K562 (cell line): Measurements from ENCODE around the gene KCNH2. TPM values are rescaled to one million over a fixed set of nuclear protein-coding genes. Genes with fewer than 3 reads are reported as not detected.

ENCODE experiments used
- CBX8 ChIP-seq: fragments of 200-600 bp; sonication (generic); IDR thresholded peaks from 2 replicates; pipeline ENCODE4 v1.6.1; 2012; ENCODE audit warnings: borderline replicate concordance, mixed run types, low read depth, mild to moderate bottlenecking, moderate library complexity, mixed read lengths, low read length, control low read depth, inconsistent platforms; ENCODE audit not compliant: poor library complexity, severe bottlenecking; ENCODE audit errors: extremely low read depth
- E2F3 ChIP-seq: fragments of 250-450 bp; sonication (Bioruptor Pico); IDR thresholded peaks from 2 replicates; pipeline ENCODE4 v1.4.0; 2020; ENCODE audit warnings: mild to moderate bottlenecking
- KAT8 ChIP-seq: fragments of 450-650 bp; IDR thresholded peaks from 2 replicates; pipeline ENCODE4 v1.6.1; 2016; ENCODE audit warnings: low read depth, mild to moderate bottlenecking
- KDM2B ChIP-seq: fragments of 250-450 bp; sonication (Bioruptor Pico); IDR thresholded peaks from 2 replicates; pipeline ENCODE4 v1.8.0; 2021; ENCODE audit warnings: mild to moderate bottlenecking, moderate library complexity
- KDM4B ChIP-seq, 2 experiments: fragments of 450-650 bp in 1 of 2; sonication (generic) in 1 of 2; IDR thresholded peaks; 2 replicates each; pipeline ENCODE4 v1.6.1; 2016 to 2017; ENCODE audit warnings: borderline replicate concordance in 2 of 2, antibody characterized with exemption in 1 of 2, low read depth in 1 of 2, mild to moderate bottlenecking in 1 of 2
- MAFK ChIP-seq: IDR thresholded peaks from 2 replicates; pipeline ENCODE4 v1.6.1; 2011; ENCODE audit warnings: low read length, improper control_type of control experiment
- MBD1 ChIP-seq: fragments of 250-450 bp; sonication (Bioruptor Pico); IDR thresholded peaks from 2 replicates; pipeline ENCODE4 v1.8.0; 2022; ENCODE audit warnings: inconsistent platforms
- PTBP1 ChIP-seq: fragments of 200-400 bp; formaldehyde crosslinking; IDR thresholded peaks from 2 replicates; pipeline ENCODE4 v1.6.1; 2017; ENCODE audit warnings: low read depth, low read length
- RBBP5 ChIP-seq: fragments of 200-600 bp; sonication (generic); IDR thresholded peaks from 2 replicates; pipeline ENCODE4 v1.6.1; 2012; ENCODE audit warnings: borderline replicate concordance, mild to moderate bottlenecking, low read length, control low read depth, inconsistent platforms; ENCODE audit not compliant: insufficient read depth, poor library complexity, severe bottlenecking
- SMARCB1 ChIP-seq: IDR thresholded peaks from 2 replicates; pipeline ENCODE4 v1.6.1; 2011; ENCODE audit warnings: improper control_type of control experiment, low read depth; ENCODE audit not compliant: insufficient read length
- SMC3 ChIP-seq: conservative IDR thresholded peaks from 2 replicates; pipeline ENCODE4 v1.6.1; 2011; ENCODE audit warnings: low read depth, low read length, improper control_type of control experiment; ENCODE audit not compliant: insufficient read depth
- SREBF1 ChIP-seq: fragments of 150-350 bp; IDR thresholded peaks from 2 replicates; pipeline ENCODE4 v1.6.1; 2014; ENCODE audit warnings: antibody characterized with exemption, low read depth, low read length, borderline replicate concordance
- TAF1 ChIP-seq: IDR thresholded peaks from 2 replicates; pipeline ENCODE4 v1.6.1; 2011; ENCODE audit warnings: mild to moderate bottlenecking, low read length, moderate library complexity; ENCODE audit not compliant: insufficient read depth, control insufficient read depth, severe bottlenecking; ENCODE audit errors: extremely low read depth
- TBL1XR1 ChIP-seq, 2 experiments: IDR thresholded peaks; 2 replicates each; pipeline ENCODE4 v1.6.1; 2012; ENCODE audit warnings: improper control_type of control experiment in 2 of 2, low read length in 2 of 2, mild to moderate bottlenecking in 1 of 2
- TCFL5 ChIP-seq: fragments of 250-450 bp; sonication (Bioruptor Pico); conservative IDR thresholded peaks from 2 replicates; pipeline ENCODE4 v1.6.1; 2021; ENCODE audit warnings: mild to moderate bottlenecking, moderate library complexity, matching md5 sums
- TFAM ChIP-seq: fragments of 250-450 bp; sonication (Bioruptor Pico); conservative IDR thresholded peaks from 2 replicates; pipeline ENCODE4 v1.5.0; 2021; ENCODE audit warnings: mild to moderate bottlenecking, moderate library complexity
- U2AF1 ChIP-seq: fragments of 200-400 bp; formaldehyde crosslinking; optimal IDR thresholded peaks from 2 replicates; pipeline ENCODE3; 2017; ENCODE audit warnings: mild to moderate bottlenecking, low read depth, low read length, moderate library complexity
- ZBTB11 ChIP-seq, 3 experiments: fragments of 200-800 bp in 1 of 3; fragments of 250-450 bp in 1 of 3; fragments of 450-650 bp in 1 of 3; sonication (Bioruptor Pico) in 1 of 3; sonication (Bioruptor generic) in 1 of 3; formaldehyde crosslinking in 1 of 3; IDR thresholded peaks; 2 replicates each; pipeline versions ENCODE4 v1.6.1 to v1.8.0; 2016 to 2022; ENCODE audit warnings: mild to moderate bottlenecking in 2 of 3, missing genetic modification characterization in 2 of 3, missing compliant biosample characterization in 1 of 3, moderate library complexity in 1 of 3
- ZC3H4 ChIP-seq: sonication (generic); formaldehyde crosslinking; IDR thresholded peaks from 2 replicates; pipeline ENCODE4 v1.9.0; 2021; ENCODE audit warnings: missing genetic modification reagents, borderline replicate concordance
- ZNF263 ChIP-seq: sonication (generic); formaldehyde crosslinking; IDR thresholded peaks from 2 replicates; pipeline ENCODE4 v1.8.0; 2022; ENCODE audit warnings: mild to moderate bottlenecking, missing genetic modification reagents, borderline replicate concordance
- polyA plus RNA-seq, 8 experiments: library from polyadenylated mRNA; depleted of rRNA in 4 of 8; stranded (reverse) in 5 of 8; unstranded in 3 of 8; fragments of >200 nt; fragmentation: Nextera tagmentation in 2 of 8; fragmentation: Illumina TruSeq in 1 of 8; extraction: Ambion mirVana in 2 of 8; extraction: Trizol in 1 of 8; gene quantifications; 2 replicates each; pipeline versions ENCODE4 v1.2.1 to v1.2.3, GENCODE V29; 2011 to 2014; ENCODE audit warnings: inconsistent platforms in 1 of 8, missing spikeins in 1 of 8
- total RNA-seq, 7 experiments: library from RNA; depleted of rRNA in 6 of 7; stranded (reverse); fragments of >200 nt in 6 of 7; fragmentation: Illumina TruSeq in 2 of 7; extraction: Trizol in 2 of 7; gene quantifications; 2 replicates each; pipeline versions ENCODE4 v1.2.1 to v1.2.3, GENCODE V29; 2011 to 2021; ENCODE audit warnings: low replicate concordance in 1 of 7

Gene KCNH2
- total and polyA plus RNA-seq, 9 of the 15 experiments (the other 6 are each of a cell fraction or from before 2014, with no cell fraction given) = 18.1 to 368 (median 218) TPM

- TF ChIP-seq TAF1 (no peak), KAT8 (no peak), TBL1XR1 (IDR thresholded peaks at IDR 0.05; ENCODE audit: low read length in 2 of 2) (no peak), ZC3H4 (CRISPR knock-in tag) (no peak), CBX8 (no peak), ZBTB11 (CRISPR knock-in tag; IDR thresholded peaks at IDR 0.05) (no peak), TFAM (CRISPR knock-in tag) (no peak), E2F3 (no peak), MAFK (0 out of 2 replicates have a peak, but pooled peaks have one; percentile 7), SMC3 (peak; percentile 48; the same call in 1 of the 2 replicates), PTBP1 (no peak), MBD1 (no peak), SMARCB1 (no peak), SREBF1 (no peak), KDM4B (IDR thresholded peaks at IDR 0.05; ENCODE audit: borderline replicate concordance in 2 of 2, low read depth in 1 of 2) (no peak), RBBP5 (no peak), TCFL5 (CRISPR knock-in tag) (no peak), U2AF1 (no peak), ZNF263 (CRISPR knock-in tag) (no peak), KDM2B (CRISPR knock-in tag) (no peak)
Observed at GRCh38 chr7:151012911-151013347, 34.8 kb upstream of the KCNH2 start (continued).
